ENCODE data around the gene HIC1.
A peak's percentile ranks its signal among the peaks of the same experiment; 100 is the strongest.

HIC1 gene

GRCh38 chr17:2050300-2051060, 4.4 kb upstream of the HIC1 start:
- no peak overlapping the region for H4K91ac ChIP-seq (ENCODE audit: low read length)
- peak; percentile 78 for DNase-seq
- no peak overlapping the region for H4K8ac ChIP-seq (ENCODE audit: low read length)
- H2AFZ ChIP-seq (ENCODE audit: low read depth, low read length), result peak overlapping the region; percentile 71
- H3K79me1 ChIP-seq (replicated peaks; ENCODE audit: low read length, poor library complexity, severe bottlenecking), result peaks cover 5% of the 10 kb centered on the region
- WGBS, result 2% methylated on average over 51 of the region's 88 CpGs
- no peaks in the 10 kb centered on the region for H3K27me3 ChIP-seq (ENCODE audit: control insufficient read depth in 1 of 2, insufficient read depth in 1 of 2, low read length in 2 of 2)
- H3K27ac ChIP-seq (ENCODE audit: low read length, poor library complexity, severe bottlenecking), result no peak overlapping the region
- peak overlapping the region; percentile 19 for H2BK120ac ChIP-seq (ENCODE audit: low read depth, low read length)
- no peak overlapping the region for H3K14ac ChIP-seq (ENCODE audit: low read length in 2 of 2)
- H3K23ac ChIP-seq (ENCODE audit: low read length in 2 of 2), result no peak overlapping the region
- H3K18ac ChIP-seq (ENCODE audit: low read depth in 1 of 2, low read length in 2 of 2), result peak overlapping the region in 1 of 2 experiments; percentile 40
- peak overlapping the region; percentile 98 for H3K4me2 ChIP-seq (ENCODE audit: low read length, poor library complexity, severe bottlenecking)
- no peaks in the 10 kb centered on the region for H3K36me3 ChIP-seq (ENCODE audit: control insufficient read depth in 1 of 2, insufficient read depth in 2 of 2, low read depth in 1 of 2, low read length in 2 of 2)
- H3K4me1 ChIP-seq (ENCODE audit: control insufficient read depth, insufficient read depth, low read depth, low read length), result peaks cover 37% of the 10 kb centered on the region
- H2BK12ac ChIP-seq (ENCODE audit: low read length in 2 of 2), result peak overlapping the region in 1 of 2 experiments; percentile 39
- no peak overlapping the region for H2AK5ac ChIP-seq (ENCODE audit: low read length, severe bottlenecking)
- H3K9me3 ChIP-seq (ENCODE audit: control insufficient read depth, low read length), result no peaks in the 10 kb centered on the region
- H3K4ac ChIP-seq (ENCODE audit: low read depth in 1 of 2, low read length in 2 of 2), result no peak overlapping the region
- peak overlapping the region; percentile 7 for H2BK15ac ChIP-seq (ENCODE audit: low read depth, poor library complexity, severe bottlenecking)
- no peak overlapping the region for H2BK5ac ChIP-seq (ENCODE audit: low read depth, low read length, poor library complexity, severe bottlenecking)
- peak overlapping the region; percentile 63 to 84 for H3K4me3 ChIP-seq (ENCODE audit: insufficient read depth in 1 of 2, low read depth in 1 of 2, low read length in 2 of 2)
- peak overlapping the region; percentile 53 for H3K9ac ChIP-seq (ENCODE audit: low read length)

GRCh38 chr17:2051061-2051932, 3.6 kb upstream of the HIC1 start:
- DNase-seq, result peak; percentile 83
- Histone ChIP-seq H3K36me3 (ENCODE audit: control insufficient read depth in 1 of 2, insufficient read depth in 2 of 2, low read depth in 1 of 2, low read length in 2 of 2) (peaks cover 0 to under 1% of the 10 kb centered on the region in 2 experiments), H2BK15ac (ENCODE audit: low read depth, poor library complexity, severe bottlenecking) (peak overlapping the region; percentile 7), H3K4me2 (ENCODE audit: low read length, poor library complexity, severe bottlenecking) (peak overlapping the region; percentile 98), H3K79me1 (replicated peaks; ENCODE audit: low read length, poor library complexity, severe bottlenecking) (peaks cover 2% of the 10 kb centered on the region), H3K27ac (ENCODE audit: low read length, poor library complexity, severe bottlenecking) (no peak overlapping the region), H2BK120ac (ENCODE audit: low read depth, low read length) (peak overlapping the region; percentile 19), H4K91ac (ENCODE audit: low read length) (no peak overlapping the region), H2AK5ac (ENCODE audit: low read length, severe bottlenecking) (no peak overlapping the region), H4K8ac (ENCODE audit: low read length) (no peak overlapping the region), H3K27me3 (ENCODE audit: control insufficient read depth in 1 of 2, insufficient read depth in 1 of 2, low read length in 2 of 2) (no peaks in the 10 kb centered on the region), H2AFZ (ENCODE audit: low read depth, low read length) (no peak overlapping the region), H2BK12ac (ENCODE audit: low read length in 2 of 2) (peak overlapping the region in 1 of 2 experiments; percentile 73), H3K18ac (ENCODE audit: low read depth in 1 of 2, low read length in 2 of 2) (no peak overlapping the region), H3K23ac (ENCODE audit: low read length in 2 of 2) (peak overlapping the region in 1 of 2 experiments; percentile 94), H3K14ac (ENCODE audit: low read length in 2 of 2) (no peak overlapping the region), H3K4me1 (ENCODE audit: control insufficient read depth, insufficient read depth, low read depth, low read length) (peaks cover 38% of the 10 kb centered on the region), H3K9me3 (ENCODE audit: control insufficient read depth, low read length) (no peaks in the 10 kb centered on the region), H3K4ac (ENCODE audit: low read depth in 1 of 2, low read length in 2 of 2) (no peak overlapping the region), H2BK5ac (ENCODE audit: low read depth, low read length, poor library complexity, severe bottlenecking) (no peak overlapping the region), H3K9ac (ENCODE audit: low read length) (no peak overlapping the region), H3K4me3 (ENCODE audit: insufficient read depth in 1 of 2, low read depth in 1 of 2, low read length in 2 of 2) (peak overlapping the region in 1 of 2 experiments; percentile 84)
- WGBS, result 8% methylated on average over 69 of the region's 81 CpGs

GRCh38 chr17:2051933-2052559, 2.9 kb upstream of the HIC1 start:
- WGBS, result 62% methylated on average over 13 of the region's 14 CpGs

More at GRCh38 chr17:2051933-2052559, 2.9 kb upstream of the HIC1 start:
- no peak overlapping the region for H3K9ac ChIP-seq (ENCODE audit: low read length)
- H2BK5ac ChIP-seq (ENCODE audit: low read depth, low read length, poor library complexity, severe bottlenecking), result no peak overlapping the region
- H2BK12ac ChIP-seq (ENCODE audit: low read length in 2 of 2), result no peak overlapping the region
- no peak overlapping the region for H3K4ac ChIP-seq (ENCODE audit: low read depth in 1 of 2, low read length in 2 of 2)
- H2AK5ac ChIP-seq (ENCODE audit: low read length, severe bottlenecking), result no peak overlapping the region
- H3K27ac ChIP-seq (ENCODE audit: low read length, poor library complexity, severe bottlenecking), result no peak overlapping the region
- no peak overlapping the region for H3K4me2 ChIP-seq (ENCODE audit: low read length, poor library complexity, severe bottlenecking)
- H3K9me3 ChIP-seq (ENCODE audit: control insufficient read depth, low read length), result no peaks in the 10 kb centered on the region
- H4K91ac ChIP-seq (ENCODE audit: low read length), result no peak overlapping the region
- H2BK15ac ChIP-seq (ENCODE audit: low read depth, poor library complexity, severe bottlenecking), result no peak overlapping the region
- H3K18ac ChIP-seq (ENCODE audit: low read depth in 1 of 2, low read length in 2 of 2), result no peak overlapping the region
- no peak overlapping the region for H2BK120ac ChIP-seq (ENCODE audit: low read depth, low read length)
- no peak overlapping the region for H2AFZ ChIP-seq (ENCODE audit: low read depth, low read length)
- H3K23ac ChIP-seq (ENCODE audit: low read length in 2 of 2), result no peak overlapping the region
- H3K27me3 ChIP-seq (ENCODE audit: control insufficient read depth in 1 of 2, insufficient read depth in 1 of 2, low read length in 2 of 2), result no peaks in the 10 kb centered on the region
- no peak overlapping the region for H3K4me3 ChIP-seq (ENCODE audit: insufficient read depth in 1 of 2, low read depth in 1 of 2, low read length in 2 of 2)
- H4K8ac ChIP-seq (ENCODE audit: low read length), result no peak overlapping the region
- peaks cover 0 to 8% of the 10 kb centered on the region in 2 experiments for H3K36me3 ChIP-seq (ENCODE audit: control insufficient read depth in 1 of 2, insufficient read depth in 2 of 2, low read depth in 1 of 2, low read length in 2 of 2)
- DNase-seq, result no peak
- H3K4me1 ChIP-seq (ENCODE audit: control insufficient read depth, insufficient read depth, low read depth, low read length), result peaks cover 43% of the 10 kb centered on the region
- H3K14ac ChIP-seq (ENCODE audit: low read length in 2 of 2), result no peak overlapping the region
- H3K79me1 ChIP-seq (replicated peaks; ENCODE audit: low read length, poor library complexity, severe bottlenecking), result peaks cover 2% of the 10 kb centered on the region

All from mesenchymal stem cell (in vitro differentiated cells and primary cell).